ENCODE results near the gene POMT1.

Gene POMT1

GRCh38 chr9:131534721-131535237 is 32.1 kb downstream of the POMT1 start:
- Histone ChIP-seq H3K4me2 (ENCODE audit: low read length) (no peak overlapping the region), H3K27me3 (ENCODE audit: control insufficient read depth, insufficient read depth, low read length) (no peaks in the 10 kb centered on the region), H3K4me1 (no peaks in the 10 kb centered on the region), H3K9ac (no peak overlapping the region), H3K36me3 (ENCODE audit: control insufficient read depth, insufficient read depth, low read length) (no peaks in the 10 kb centered on the region), H3K79me2 (no peaks in the 10 kb centered on the region), H3K27ac (no peak overlapping the region), H2AFZ (no peak overlapping the region), H3K9me3 (ENCODE audit: control insufficient read depth, low read length) (no peaks in the 10 kb centered on the region), H3K4me3 (ENCODE audit: low read depth, low read length) (no peak overlapping the region)
- TF ChIP-seq CTCF (IDR thresholded peaks at IDR 0.05): no peak

GRCh38 chr9:131537946-131538345 is 35.2 kb downstream of the POMT1 start:
- H3K4me2 ChIP-seq (ENCODE audit: low read length): no peak overlapping the region
- H3K27me3 ChIP-seq (ENCODE audit: control insufficient read depth, insufficient read depth, low read length): no peaks in the 10 kb centered on the region
- no peaks in the 10 kb centered on the region for H3K4me1 ChIP-seq
- no peak for TF ChIP-seq CTCF (IDR thresholded peaks at IDR 0.05)
- H3K4me3 ChIP-seq (ENCODE audit: low read depth, low read length): no peak overlapping the region
- no peaks in the 10 kb centered on the region for H3K36me3 ChIP-seq (ENCODE audit: control insufficient read depth, insufficient read depth, low read length)
- no peak overlapping the region for H3K27ac ChIP-seq
- H3K79me2 ChIP-seq: no peaks in the 10 kb centered on the region
- H3K9ac ChIP-seq: no peak overlapping the region
- H2AFZ ChIP-seq: no peak overlapping the region
- H3K9me3 ChIP-seq (ENCODE audit: control insufficient read depth, low read length): no peaks in the 10 kb centered on the region

- no peak for TF ChIP-seq CTCF (IDR thresholded peaks at IDR 0.05)
- H3K9ac ChIP-seq: no peak overlapping the region
- H3K36me3 ChIP-seq (ENCODE audit: control insufficient read depth, insufficient read depth, low read length): no peaks in the 10 kb centered on the region
- H3K4me1 ChIP-seq: no peaks in the 10 kb centered on the region
- H2AFZ ChIP-seq: no peak overlapping the region
- H3K4me3 ChIP-seq (ENCODE audit: low read depth, low read length): no peak overlapping the region
- H3K27me3 ChIP-seq (ENCODE audit: control insufficient read depth, insufficient read depth, low read length): no peaks in the 10 kb centered on the region
- no peak overlapping the region for H3K4me2 ChIP-seq (ENCODE audit: low read length)
- no peak overlapping the region for H3K27ac ChIP-seq
- H3K79me2 ChIP-seq: no peaks in the 10 kb centered on the region
- no peaks in the 10 kb centered on the region for H3K9me3 ChIP-seq (ENCODE audit: control insufficient read depth, low read length)
These were observed 36.7 kb downstream of the POMT1 start for GRCh38 chr9:131539223-131539923.

GRCh38 chr9:131543141-131543540 is 40.4 kb downstream of the POMT1 start:
- Histone ChIP-seq H3K9ac (no peak overlapping the region), H3K4me3 (ENCODE audit: low read depth, low read length) (no peak overlapping the region), H3K4me1 (no peaks in the 10 kb centered on the region), H3K9me3 (ENCODE audit: control insufficient read depth, low read length) (no peaks in the 10 kb centered on the region), H3K4me2 (ENCODE audit: low read length) (no peak overlapping the region), H3K27ac (no peak overlapping the region), H3K27me3 (ENCODE audit: control insufficient read depth, insufficient read depth, low read length) (no peaks in the 10 kb centered on the region), H3K36me3 (ENCODE audit: control insufficient read depth, insufficient read depth, low read length) (no peaks in the 10 kb centered on the region), H3K79me2 (no peaks in the 10 kb centered on the region), H2AFZ (no peak overlapping the region)
- no peak for TF ChIP-seq CTCF (IDR thresholded peaks at IDR 0.05)

All from parathyroid adenoma (tissue), 2 donors.